GM21619 (cell line): ENCODE results near the gene ADAMTS20.
"Not testable (repeated sequence)": the region's sequence is repeated elsewhere in the genome, so short reads cannot be mapped to it uniquely, and the experiment has no call there.

Experiments used
- ATAC-seq: cut with Tn5 transposase; IDR thresholded peaks from one replicate; pipeline ENCODE4 v1.9.1; 2021; ENCODE audit not compliant: unreplicated experiment

The ADAMTS20 gene

GRCh38 chr12:43551971-43552559 lies at the start of gene ADAMTS20:
Gene ADAMTS20, minus strand, starts transcription at chr12:43552203. Its CDS starts 282 bp downstream, at chr12:43551921.
- no peak for ATAC-seq

DNA sequence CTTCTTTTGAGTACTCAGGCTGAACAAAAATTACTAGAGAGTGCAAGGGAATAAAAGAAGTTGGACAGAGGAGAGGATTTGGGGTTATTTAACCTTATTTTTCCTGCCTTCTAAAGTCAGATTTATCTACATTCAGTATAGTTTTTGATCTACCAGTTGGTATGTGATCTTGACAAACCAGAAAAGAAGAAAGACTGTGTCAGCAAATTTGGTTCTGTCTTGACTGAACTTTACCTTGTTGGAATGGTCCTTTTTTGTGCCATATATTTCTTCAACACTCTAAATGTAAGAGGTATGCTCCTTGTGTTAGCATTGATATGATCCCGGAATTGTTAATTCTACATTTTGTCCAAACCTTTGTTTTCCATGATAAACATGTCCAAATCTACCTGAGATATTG lies 47.7 kb upstream of the ADAMTS20 start:
- ATAC-seq: no peak

GRCh38 chr12:43599066-43599465 lies 47.1 kb upstream of the ADAMTS20 start:
- ATAC-seq: no peak

- ATAC-seq: no peak
Observed at GRCh38 chr12:43590307-43590706, 38.3 kb upstream of the ADAMTS20 start.

DNA sequence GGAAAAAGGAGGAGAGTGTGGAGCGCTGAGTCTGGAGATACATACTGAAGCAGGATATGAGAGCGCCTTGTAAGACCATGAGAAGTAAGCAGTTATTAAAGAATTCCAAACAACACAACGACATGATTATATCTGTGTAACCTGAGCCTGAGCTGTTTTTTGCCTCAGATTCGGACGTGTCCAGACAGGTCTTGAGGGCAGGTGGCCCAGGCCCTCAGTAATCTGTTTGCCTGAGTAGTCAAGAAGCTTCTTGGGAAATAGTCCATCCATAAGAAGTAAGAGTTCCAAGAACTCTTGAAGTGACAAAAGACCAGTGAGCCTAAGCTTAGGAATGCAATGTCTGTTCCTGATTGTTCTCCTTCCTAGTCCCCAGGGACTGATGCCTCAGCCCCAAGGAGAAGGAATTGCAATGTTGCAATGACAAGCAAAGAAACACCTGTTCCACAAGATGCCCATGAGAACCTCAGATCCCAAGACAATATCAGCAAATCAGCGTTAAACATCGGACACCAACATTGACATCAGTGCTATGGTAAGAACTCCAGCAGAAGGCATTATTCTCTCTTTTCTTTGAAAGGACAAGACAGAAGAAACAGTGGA lies 34.7 kb upstream of the ADAMTS20 start:
- ATAC-seq: no peak

DNA sequence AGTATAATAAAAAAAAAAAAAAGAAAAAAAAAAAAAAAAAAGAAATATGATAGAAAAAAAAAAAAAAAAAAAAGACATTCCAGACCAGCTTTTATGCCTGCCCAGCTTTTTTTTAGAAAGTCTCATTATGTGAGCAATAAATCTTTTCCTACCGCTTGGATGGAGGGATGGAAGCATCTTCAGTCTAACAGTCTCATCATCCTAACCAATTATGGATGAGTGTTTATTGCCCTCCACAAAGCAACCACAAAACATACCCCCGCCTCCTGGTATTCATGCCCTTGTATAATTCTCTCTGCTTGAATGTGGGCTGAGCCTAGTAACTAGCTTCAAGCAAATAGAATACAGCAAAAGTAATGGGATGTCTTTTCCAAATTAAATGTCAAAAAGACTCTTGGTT lies 33.7 kb upstream of the ADAMTS20 start:
- no peak for ATAC-seq

- no peak for ATAC-seq
Observed at GRCh38 chr12:43580601-43581000, 28.6 kb upstream of the ADAMTS20 start.

- no peak for ATAC-seq
Observed at GRCh38 chr12:43579206-43579605, 27.2 kb upstream of the ADAMTS20 start.

DNA sequence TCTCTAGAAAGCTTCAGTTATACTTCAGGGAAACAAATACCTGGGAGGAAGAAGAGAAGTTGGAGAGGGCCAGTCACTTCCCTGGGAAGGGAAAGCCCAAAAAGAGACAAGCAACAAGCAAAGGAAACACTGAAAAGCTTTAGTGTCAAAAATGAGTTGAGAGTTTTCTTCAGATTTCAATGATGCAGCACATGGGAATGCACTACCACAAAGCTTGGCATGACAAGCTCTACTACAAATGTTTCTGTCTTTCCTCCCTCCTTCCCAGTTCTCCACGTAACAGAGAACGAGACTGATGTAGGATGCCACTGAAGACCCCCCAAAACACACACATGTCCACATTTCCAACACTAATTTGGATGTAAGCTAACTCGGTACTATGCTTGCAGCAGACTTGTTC lies 26.8 kb upstream of the ADAMTS20 start:
- no peak for ATAC-seq

- no peak for ATAC-seq
Observed at GRCh38 chr12:43577381-43577780, 25.4 kb upstream of the ADAMTS20 start.

DNA sequence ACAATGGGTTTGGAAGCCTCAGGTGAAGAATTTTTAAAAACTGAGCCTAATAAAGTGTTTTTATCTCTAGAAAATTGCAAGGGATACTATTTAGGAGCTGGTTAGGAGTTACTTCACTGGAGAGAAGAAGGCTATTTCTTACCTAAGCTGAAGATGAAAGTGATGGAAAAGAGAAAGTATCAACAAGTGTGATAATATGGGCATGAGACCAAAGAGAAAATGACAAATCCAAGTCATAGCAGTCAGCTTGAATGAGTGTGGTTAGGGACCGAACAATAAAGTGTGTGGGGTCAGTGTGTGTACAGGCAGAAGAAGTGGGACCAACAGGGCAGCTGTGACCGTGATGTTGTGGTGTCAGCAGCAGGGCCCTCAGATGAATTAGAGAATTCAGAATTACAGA lies 24.2 kb upstream of the ADAMTS20 start:
- no peak for ATAC-seq

- ATAC-seq: no peak
Observed at GRCh38 chr12:43571885-43572284, 19.9 kb upstream of the ADAMTS20 start.

DNA sequence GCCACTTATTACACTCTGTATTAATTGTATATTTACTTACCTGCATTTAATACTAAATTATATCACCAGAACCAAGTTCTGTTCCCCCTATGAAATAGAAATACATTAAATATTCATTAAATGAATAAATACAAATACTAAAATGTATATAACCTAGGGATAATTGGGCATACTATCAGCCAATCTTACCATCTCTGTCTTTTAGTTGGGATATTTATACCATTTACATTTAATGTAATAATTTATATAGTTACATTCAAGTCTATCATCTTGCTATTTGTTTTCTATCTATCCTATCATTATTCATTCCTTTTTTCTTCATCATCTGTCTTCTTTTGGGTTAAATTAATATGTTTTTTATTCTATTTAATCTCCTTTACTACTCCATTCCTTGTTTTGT lies 4.1 kb upstream of the ADAMTS20 start:
- ATAC-seq: no peak

- no peak for ATAC-seq
Observed at GRCh38 chr12:43551279-43551970, 578 bp downstream of the ADAMTS20 start.

DNA sequence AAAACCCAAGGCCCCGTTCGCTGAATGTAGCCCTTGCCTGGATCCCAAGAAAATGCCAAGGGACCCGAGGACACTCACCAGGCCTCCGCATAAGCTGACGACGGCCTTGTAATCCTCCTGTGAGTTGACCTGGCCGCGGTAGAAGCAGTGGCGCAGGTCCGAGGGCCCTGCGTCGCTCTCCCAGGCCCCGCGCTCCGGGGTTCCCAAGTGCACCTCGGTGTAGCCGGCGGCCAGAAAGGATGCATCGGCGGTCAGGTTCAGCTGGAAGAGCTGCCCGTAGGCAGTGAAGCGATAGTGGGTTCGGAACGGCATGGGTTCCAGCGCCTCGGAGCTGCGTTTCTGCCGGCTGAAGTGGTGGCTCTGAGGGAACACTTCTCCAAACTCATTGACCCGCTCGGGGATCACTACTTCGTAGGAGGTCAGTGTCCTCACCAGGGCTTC lies 1.2 kb downstream of the ADAMTS20 start:
- no peak for ATAC-seq

GRCh38 chr12:43544703-43545102 lies 7.3 kb downstream of the ADAMTS20 start:
- ATAC-seq: no peak

- ATAC-seq: no peak
Observed at GRCh38 chr12:43540470-43540869, 11.5 kb downstream of the ADAMTS20 start.

DNA sequence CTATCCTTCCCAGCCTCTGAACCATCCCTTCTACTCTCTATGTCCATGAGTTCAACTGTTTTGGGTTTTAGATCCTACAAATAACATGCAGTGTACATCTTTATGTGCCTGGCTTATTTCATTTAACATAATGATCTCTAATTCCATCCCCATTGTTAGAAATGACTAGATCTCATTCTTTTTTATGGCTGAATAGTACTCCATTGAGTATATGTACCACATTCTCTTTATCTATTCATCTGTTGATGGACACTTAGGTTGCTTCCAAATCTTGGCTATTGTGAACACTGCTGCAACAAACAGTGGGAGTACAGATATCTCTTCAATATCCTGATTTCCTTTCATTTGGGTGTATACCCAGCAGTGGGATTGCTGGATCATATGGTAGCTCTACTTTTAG lies 14.3 kb downstream of the ADAMTS20 start:
- ATAC-seq: not testable (repeated sequence)

GRCh38 chr12:43516045-43516444 lies 36.0 kb downstream of the ADAMTS20 start:
- ATAC-seq: no peak

- ATAC-seq: no peak
Observed at GRCh38 chr12:43501703-43502102, 50.3 kb downstream of the ADAMTS20 start.

DNA sequence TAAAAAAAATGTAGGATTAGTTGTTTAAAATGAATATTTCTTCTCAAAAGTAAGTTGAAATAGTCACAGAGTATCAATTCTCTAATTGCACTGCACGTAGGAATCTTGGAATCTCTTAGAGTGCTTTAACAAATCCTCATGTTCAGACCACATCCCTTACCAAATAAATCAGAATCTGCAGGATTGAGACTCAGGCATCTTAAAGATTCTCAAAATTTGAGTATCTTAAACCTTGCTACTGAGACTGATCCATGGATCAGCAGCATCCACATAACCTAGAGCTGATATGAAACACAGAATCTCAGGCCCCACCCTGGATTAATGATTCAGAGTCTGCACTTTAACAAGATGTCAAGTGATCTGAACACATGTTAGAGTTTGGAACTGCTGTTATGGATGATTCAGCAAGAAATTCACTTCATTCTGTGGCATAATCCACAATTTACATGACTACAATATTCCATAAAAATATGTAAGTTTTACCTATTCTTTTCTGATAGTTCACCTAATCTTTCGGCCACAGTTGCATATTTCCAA lies 58.7 kb downstream of the ADAMTS20 start:
- no peak for ATAC-seq
